ENCODE data around the gene SDR42E2. TPM values are rescaled to one million over a fixed set of nuclear protein-coding genes. Genes with fewer than 3 reads are reported as not detected.

The SDR42E2 gene
- total and polyA plus RNA-seq, 2 donors (not counting 1 experiment from before 2014, with no cell fraction given) = 0.12 to 0.62 TPM

DNA sequence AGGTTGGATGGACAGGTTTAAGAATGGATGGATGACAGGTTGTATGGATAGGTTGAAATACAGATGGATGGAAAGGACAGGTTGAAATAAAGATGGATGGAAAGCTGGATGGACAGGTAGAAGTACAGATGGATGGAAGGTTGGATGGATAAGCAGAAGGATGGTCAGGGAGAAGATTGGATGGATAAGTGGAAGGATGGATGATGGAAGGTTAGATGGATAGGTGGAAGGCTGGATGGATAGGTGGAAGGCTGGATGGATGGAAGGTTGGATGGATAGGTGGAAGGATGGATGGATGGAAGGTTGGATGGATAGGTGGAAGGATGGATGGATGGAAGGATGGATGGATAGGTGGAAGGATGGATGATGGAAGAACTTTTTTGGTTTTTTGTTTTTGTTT is 905 bp upstream of the SDR42E2 start:
- DNase-seq (no peak), ATAC-seq (ENCODE audit: low read depth) (no peak)
- ChIA-PET CTCF (interaction anchor here (1.3 kb wide), 1 partner anchor 28 kb away, joined by 3 read pairs; no protein-coding TSS in a partner anchor), POLR2A (no interaction called here)
- H3K27ac Mint-ChIP-seq = no peak overlapping the region
- Histone ChIP-seq H3K9me3 (ENCODE audit: control extremely low read depth in 1 of 3, control insufficient read depth in 2 of 3, insufficient read depth in 1 of 3, low read length in 2 of 3) (no peaks in the 10 kb centered on the region), H3K27ac (ENCODE audit: low read length in 2 of 2) (no peak overlapping the region), H3K4me2 (replicated peaks; ENCODE audit: low read depth, low read length, poor library complexity, severe bottlenecking) (no peak overlapping the region), H3K27me3 (replicated peaks in 1 of 4; ENCODE audit: control extremely low read depth in 1 of 4, control insufficient read depth in 3 of 4, insufficient read depth in 4 of 4, low read length in 3 of 4) (peaks cover 0 to 32% (median 14%) of the 10 kb centered on the region in 4 experiments), H3K9ac (ENCODE audit: low read length) (no peak overlapping the region), H3K4me3 (ENCODE audit: control extremely low read depth in 1 of 5, extremely low read depth in 1 of 5, insufficient read depth in 1 of 5, low read depth in 2 of 5, low read length in 4 of 5) (no peak overlapping the region), H3K79me2 (ENCODE audit: control insufficient read depth, insufficient read depth, low read length) (no peaks in the 10 kb centered on the region), H2AFZ (ENCODE audit: insufficient read depth, low read depth, low read length, poor library complexity, severe bottlenecking) (no peak overlapping the region), H3K4me1 (ENCODE audit: control insufficient read depth in 2 of 2, insufficient read depth in 2 of 2, low read length in 2 of 2) (peaks cover 0 to 11% of the 10 kb centered on the region in 2 donors), H4K20me1 (ENCODE audit: control insufficient read depth, insufficient read depth, low read length, poor library complexity, severe bottlenecking) (no peaks in the 10 kb centered on the region), H3K36me3 (replicated peaks in 1 of 2; ENCODE audit: control extremely low read depth in 1 of 2, control insufficient read depth in 1 of 2, extremely low read depth in 1 of 2, insufficient read depth in 2 of 2, low read length in 1 of 2) (no peaks in the 10 kb centered on the region)
- TF ChIP-seq, protein P1, sequence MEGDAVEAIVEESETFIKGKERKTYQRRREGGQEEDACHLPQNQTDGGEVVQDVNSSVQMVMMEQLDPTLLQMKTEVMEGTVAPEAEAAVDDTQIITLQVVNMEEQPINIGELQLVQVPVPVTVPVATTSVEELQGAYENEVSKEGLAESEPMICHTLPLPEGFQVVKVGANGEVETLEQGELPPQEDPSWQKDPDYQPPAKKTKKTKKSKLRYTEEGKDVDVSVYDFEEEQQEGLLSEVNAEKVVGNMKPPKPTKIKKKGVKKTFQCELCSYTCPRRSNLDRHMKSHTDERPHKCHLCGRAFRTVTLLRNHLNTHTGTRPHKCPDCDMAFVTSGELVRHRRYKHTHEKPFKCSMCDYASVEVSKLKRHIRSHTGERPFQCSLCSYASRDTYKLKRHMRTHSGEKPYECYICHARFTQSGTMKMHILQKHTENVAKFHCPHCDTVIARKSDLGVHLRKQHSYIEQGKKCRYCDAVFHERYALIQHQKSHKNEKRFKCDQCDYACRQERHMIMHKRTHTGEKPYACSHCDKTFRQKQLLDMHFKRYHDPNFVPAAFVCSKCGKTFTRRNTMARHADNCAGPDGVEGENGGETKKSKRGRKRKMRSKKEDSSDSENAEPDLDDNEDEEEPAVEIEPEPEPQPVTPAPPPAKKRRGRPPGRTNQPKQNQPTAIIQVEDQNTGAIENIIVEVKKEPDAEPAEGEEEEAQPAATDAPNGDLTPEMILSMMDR (IDR thresholded peaks at IDR 0.05) = no peak
- no peak for TF ChIP-seq EZH2 (IDR thresholded peaks at IDR 0.05; ENCODE audit: borderline replicate concordance, insufficient read depth, low read depth, low read length, poor library complexity, severe bottlenecking)
- no peaks in the 10 kb centered on the region for H3K9me3 Mint-ChIP-seq (ENCODE audit: insufficient read depth)
- no peak overlapping the region for H3K4me3 Mint-ChIP-seq
- H3K27me3 Mint-ChIP-seq = peaks cover 27% of the 10 kb centered on the region
- intact Hi-C loops (cut with micrococcal nuclease) = no loop called here
- peaks cover 5% of the 10 kb centered on the region for H3K4me1 Mint-ChIP-seq

DNA sequence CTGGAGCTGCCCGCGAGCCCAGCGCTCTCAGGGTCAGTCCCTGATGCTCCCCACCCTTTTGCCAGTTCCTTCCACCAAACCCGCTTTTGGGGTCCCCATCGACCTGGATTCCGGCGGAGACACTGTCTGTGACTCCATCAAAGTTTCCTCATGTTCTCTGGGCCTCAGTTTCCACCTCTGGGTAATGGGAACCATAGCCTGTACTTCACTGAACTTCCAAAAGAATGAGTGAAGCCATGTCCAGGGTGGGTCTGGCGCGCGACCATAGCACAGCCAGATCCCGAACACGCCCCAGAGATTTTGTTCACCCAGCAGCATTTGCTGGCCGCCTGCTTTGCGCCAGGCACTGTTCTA is 327 bp downstream of the SDR42E2 start:
- no peak for TF ChIP-seq EZH2 (IDR thresholded peaks at IDR 0.05; ENCODE audit: borderline replicate concordance, insufficient read depth, low read depth, low read length, poor library complexity, severe bottlenecking)
- TF ChIP-seq, protein P1 (IDR thresholded peaks at IDR 0.05) = no peak
- no peak overlapping the region for H2AFZ ChIP-seq (ENCODE audit: insufficient read depth, low read depth, low read length, poor library complexity, severe bottlenecking)
- H3K4me1 Mint-ChIP-seq = peaks cover 5% of the 10 kb centered on the region
- H3K9ac ChIP-seq (ENCODE audit: low read length) = peak overlapping the region; percentile 19
- H3K27ac Mint-ChIP-seq = no peak overlapping the region
- peaks cover 0 to 31% (median 14%) of the 10 kb centered on the region in 4 experiments for H3K27me3 ChIP-seq (replicated peaks in 1 of 4; ENCODE audit: control extremely low read depth in 1 of 4, control insufficient read depth in 3 of 4, insufficient read depth in 4 of 4, low read length in 3 of 4)
- CTCF ChIA-PET = no interaction called here
- intact Hi-C loops (cut with micrococcal nuclease) = no loop called here
- POLR2A ChIA-PET = no interaction called here
- no peaks in the 10 kb centered on the region for H3K36me3 ChIP-seq (replicated peaks in 1 of 2; ENCODE audit: control extremely low read depth in 1 of 2, control insufficient read depth in 1 of 2, extremely low read depth in 1 of 2, insufficient read depth in 2 of 2, low read length in 1 of 2)
- peaks cover 0 to 4% (median 0%) of the 10 kb centered on the region in 3 donors for H3K9me3 ChIP-seq (ENCODE audit: control extremely low read depth in 1 of 3, control insufficient read depth in 2 of 3, insufficient read depth in 1 of 3, low read length in 2 of 3)
- no peak for DNase-seq
- peaks cover 0 to 11% of the 10 kb centered on the region in 2 donors for H3K4me1 ChIP-seq (ENCODE audit: control insufficient read depth in 2 of 2, insufficient read depth in 2 of 2, low read length in 2 of 2)
- no peak for ATAC-seq (ENCODE audit: low read depth)
- H3K4me3 Mint-ChIP-seq = peak overlapping the region; percentile 15
- no peak overlapping the region for H3K27ac ChIP-seq (ENCODE audit: low read length in 2 of 2)
- H4K20me1 ChIP-seq (ENCODE audit: control insufficient read depth, insufficient read depth, low read length, poor library complexity, severe bottlenecking) = no peaks in the 10 kb centered on the region
- WGBS (ENCODE audit: insufficient coverage) = 49% methylated on average over 14 of the region's 14 CpGs
- no peaks in the 10 kb centered on the region for H3K79me2 ChIP-seq (ENCODE audit: control insufficient read depth, insufficient read depth, low read length)
- H3K27me3 Mint-ChIP-seq = peaks cover 27% of the 10 kb centered on the region
- H3K9me3 Mint-ChIP-seq (ENCODE audit: insufficient read depth) = no peaks in the 10 kb centered on the region
- H3K4me2 ChIP-seq (replicated peaks; ENCODE audit: low read depth, low read length, poor library complexity, severe bottlenecking) = peak overlapping the region; percentile 69
- H3K4me3 ChIP-seq (ENCODE audit: control extremely low read depth in 1 of 5, extremely low read depth in 1 of 5, insufficient read depth in 1 of 5, low read depth in 2 of 5, low read length in 4 of 5) = no peak overlapping the region
